PC-9 (cell line): Measurements from ENCODE around the gene SYNDIG1.

Experiments
- CTCF ChIP-seq: fragments of 200-600 bp; sonication (generic); conservative IDR thresholded peaks from 2 replicates; pipeline ENCODE4 v1.6.1; 2017; ENCODE audit warnings: mixed run types, antibody characterized with exemption, mild to moderate bottlenecking, moderate library complexity
- EZH2 ChIP-seq: fragments of 200-600 bp; sonication (generic); IDR thresholded peaks from 2 replicates; pipeline ENCODE4 v1.8.0; 2017; ENCODE audit warnings: antibody characterized with exemption, low read depth

- no peak for TF ChIP-seq CTCF
- no peak for TF ChIP-seq EZH2
Observed at GRCh38 chr20:24690408-24690807, 221.0 kb downstream of the SYNDIG1 start.
